NCI-H2196 (cell line): ENCODE results near the gene ITPRIP.

Experiments
- DNase-seq: peaks from one replicate; lab custom pipeline; 2025; ENCODE audit not compliant: unreplicated experiment; lab: John Stamatoyannopoulos, UW

The ITPRIP gene, protein sequence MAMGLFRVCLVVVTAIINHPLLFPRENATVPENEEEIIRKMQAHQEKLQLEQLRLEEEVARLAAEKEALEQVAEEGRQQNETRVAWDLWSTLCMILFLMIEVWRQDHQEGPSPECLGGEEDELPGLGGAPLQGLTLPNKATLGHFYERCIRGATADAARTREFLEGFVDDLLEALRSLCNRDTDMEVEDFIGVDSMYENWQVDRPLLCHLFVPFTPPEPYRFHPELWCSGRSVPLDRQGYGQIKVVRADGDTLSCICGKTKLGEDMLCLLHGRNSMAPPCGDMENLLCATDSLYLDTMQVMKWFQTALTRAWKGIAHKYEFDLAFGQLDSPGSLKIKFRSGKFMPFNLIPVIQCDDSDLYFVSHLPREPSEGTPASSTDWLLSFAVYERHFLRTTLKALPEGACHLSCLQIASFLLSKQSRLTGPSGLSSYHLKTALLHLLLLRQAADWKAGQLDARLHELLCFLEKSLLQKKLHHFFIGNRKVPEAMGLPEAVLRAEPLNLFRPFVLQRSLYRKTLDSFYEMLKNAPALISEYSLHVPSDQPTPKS

DNA sequence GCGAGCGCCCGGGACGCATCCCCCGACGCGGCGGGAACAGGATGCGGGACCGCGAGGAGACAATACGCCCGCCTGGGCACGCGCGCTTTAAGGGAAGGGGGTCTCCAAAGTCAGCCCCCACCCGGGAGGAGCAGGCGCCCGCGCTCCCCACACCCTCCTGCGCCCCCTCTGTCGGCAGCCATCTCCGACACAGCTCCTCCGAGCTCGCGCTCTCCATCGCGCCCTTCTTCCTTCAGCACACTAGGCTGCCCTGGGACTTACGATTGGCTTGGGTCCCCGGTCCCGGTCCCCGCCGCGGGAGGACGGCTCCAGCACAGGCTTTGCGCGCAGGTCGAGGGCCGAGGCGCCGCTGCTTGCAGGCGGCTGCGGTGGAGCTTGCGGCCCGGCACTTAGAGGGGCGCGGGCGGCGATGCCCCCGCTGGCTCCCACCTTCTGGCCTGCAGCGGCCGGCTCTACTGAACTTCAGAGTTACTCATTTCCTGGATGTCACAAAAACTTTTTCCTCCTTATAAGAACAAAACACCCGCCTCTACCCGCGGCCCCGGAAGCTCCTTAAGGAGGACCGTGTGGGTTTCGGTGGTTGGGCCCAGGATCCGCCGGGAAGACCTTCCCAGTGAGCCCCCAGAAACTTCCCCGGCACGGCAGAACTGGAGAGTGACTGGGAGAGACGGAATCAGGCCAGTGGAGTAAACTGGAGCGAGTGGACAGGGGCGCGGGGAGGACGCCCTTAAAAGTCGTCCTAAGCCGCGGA, at the start of gene ITPRIP:
TSS of gene ITPRIP (minus strand) at position 481 of the 751 bp plus-strand sequence. CDS start 22,414 bp downstream, outside the sequence.
- DNase-seq: peak; percentile 6

DNA sequence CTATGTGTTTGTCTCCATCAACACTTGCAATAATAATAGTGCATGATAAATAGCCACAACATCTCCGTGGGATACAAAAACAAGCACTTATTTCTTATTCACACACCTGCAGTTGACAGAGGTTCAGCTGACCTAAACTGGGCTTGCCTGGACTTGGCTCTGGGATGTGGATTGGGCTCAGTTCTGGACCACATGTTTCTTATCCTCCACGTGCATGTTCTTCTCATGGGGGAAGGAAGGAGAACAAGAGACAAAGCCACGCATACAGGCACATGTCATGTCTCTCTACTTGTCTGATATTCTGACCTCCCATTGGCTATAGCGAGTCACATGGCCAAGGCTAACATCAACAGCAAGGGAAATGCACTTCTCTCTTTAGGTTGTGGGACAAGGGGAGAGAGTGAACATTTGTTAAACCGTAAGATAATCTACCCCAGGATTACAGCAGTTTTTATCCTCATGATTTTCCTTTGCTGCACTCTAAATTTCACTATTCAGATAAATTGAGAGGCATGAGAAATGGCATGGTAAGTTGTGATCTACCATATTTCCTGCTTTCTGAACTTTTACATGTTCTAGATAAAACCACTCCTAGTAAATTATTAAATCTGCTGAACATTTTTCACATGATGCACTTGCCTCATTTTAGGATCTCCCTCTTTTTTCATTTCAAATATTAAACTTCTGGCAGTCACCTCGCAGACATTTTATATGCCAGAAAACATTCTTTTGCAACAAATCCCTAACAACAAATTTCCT, 49.0 kb upstream of the ITPRIP start:
- no peak for DNase-seq

DNA sequence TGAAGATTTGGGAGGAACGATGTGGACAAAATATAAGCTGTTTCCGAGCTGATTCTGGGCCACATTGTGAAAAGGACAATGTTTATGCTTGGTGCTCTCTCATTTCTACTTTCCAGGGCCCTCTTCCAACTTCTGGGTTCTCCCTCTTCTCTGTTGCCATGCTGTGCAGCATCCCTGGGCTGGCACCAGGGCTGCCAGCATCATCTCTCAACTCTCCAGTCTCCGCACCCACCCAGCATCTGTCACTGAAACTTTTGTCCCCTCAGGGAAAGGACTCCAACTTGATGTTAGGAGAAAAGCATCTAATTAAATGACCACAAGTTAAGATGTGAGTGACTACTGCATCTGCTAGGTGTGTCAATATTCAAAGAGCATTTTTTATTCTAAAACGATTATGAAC, 42.1 kb upstream of the ITPRIP start:
- DNase-seq: no peak

DNA sequence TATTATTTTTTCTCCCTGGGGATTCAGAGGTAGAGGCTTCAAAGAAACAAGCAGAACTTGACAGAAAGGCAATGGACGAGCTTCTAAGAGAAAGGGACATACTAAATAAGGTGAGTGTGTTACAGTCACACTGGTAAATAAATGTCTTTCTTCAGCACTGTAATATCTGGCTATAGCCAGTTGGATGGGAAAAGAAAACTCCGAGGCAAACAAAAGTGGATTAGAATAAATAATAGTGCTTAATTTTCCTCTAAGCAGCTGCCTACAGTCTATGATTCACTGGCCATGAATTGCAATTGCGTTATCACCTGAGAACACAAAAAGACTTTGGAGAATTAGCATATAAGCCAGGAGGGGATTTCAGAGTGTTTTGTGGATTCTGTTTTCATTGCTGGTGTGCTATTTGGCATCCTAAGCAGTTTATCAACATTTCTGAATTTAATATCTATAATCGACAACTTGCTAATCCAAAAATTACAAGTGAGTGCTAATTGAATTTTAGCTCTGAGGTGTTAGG, 38.6 kb upstream of the ITPRIP start:
- DNase-seq: no peak

DNA sequence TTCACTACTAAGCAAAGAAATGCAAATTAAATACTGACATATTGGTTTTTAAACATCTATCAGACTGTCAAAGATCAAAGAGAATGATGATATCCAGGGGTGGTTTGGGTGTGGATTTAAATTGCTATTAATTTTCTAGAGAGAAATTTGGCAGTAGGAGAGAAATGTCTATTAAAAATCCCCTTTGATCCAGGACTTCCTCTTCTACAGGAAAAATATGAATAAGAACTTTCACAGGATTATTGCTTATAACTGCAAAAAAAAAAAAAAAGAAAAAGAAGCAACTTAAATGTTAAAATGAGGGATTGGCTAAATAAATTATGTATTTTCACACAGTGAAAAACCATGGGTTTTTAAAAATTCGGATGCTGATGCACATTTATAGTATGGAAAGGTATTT, 36.3 kb upstream of the ITPRIP start:
- no peak for DNase-seq

DNA sequence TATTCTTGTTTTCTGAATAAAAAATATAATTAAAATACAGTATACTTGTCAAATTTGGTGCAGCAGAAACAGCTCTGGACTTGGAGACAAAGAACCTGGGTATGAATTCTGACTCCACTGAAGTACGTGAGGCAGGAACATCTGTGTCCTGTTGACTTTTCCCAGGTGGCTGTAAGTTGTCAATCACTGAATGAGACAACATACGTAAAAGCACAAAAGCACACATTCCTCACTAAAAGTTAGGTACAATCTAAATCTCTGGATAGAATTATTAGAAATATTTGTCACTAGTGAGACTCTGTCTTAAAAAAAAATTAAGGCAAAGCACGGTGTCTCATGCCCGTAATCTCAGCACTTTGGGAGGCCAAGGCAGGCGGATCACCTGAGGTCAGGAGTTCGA, 33.5 kb upstream of the ITPRIP start:
- no peak for DNase-seq

DNA sequence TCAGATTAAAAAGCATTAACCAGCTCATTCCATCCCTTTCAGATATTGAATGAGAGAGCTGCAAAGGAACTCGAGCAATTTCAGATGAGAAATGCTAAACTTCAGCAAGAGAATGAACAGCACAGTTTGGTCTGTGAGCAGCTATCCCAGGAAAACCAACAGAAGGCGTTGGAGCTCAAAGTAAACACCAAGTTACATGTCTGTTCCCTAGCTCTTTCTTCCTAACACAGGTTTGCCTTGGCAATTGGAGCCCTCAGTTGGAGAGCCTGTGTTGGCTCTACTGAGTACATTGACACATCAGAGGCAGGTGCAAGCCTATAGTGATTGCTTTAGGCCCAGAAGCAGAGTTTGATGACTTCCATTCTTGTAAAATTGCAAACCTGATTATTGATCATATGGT, 30.1 kb upstream of the ITPRIP start:
- DNase-seq: no peak

DNA sequence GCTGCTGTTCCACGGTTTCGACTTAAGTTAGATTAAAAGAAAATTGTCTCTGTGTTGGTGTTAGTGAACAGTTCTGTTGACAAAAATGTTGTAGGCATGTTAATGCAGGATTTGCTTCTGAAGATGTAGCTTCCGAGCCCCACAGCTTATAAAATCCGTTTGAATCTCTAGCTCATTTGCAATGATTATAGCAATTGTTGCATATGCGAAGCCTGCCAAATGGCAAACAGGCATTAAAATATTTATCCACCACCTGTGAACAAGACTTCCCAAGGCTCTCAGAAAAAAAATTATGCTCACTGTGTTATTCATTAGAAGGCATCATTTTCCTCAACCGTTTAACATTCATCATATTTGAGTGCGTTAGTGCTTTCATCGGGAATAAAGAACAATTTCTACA, 29.6 kb upstream of the ITPRIP start:
- no peak for DNase-seq

DNA sequence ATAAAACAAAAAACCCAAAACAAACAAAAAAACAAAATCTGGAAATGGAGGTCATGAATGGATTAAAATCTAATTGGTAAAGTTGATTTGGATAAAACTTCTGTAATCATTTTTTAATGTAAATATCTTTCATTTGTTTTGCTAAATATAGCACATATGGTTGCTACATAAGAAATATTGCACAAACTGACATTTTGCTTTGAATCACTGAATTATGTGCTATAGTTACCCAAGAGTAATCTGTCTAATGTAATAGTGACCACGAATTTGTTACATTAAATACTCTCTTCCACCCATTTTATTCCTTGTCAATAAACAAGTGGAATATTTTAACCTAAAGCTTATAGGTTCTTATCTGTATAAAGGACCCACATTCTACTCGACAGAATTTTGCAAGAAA, 21.5 kb upstream of the ITPRIP start:
- DNase-seq: no peak

DNA sequence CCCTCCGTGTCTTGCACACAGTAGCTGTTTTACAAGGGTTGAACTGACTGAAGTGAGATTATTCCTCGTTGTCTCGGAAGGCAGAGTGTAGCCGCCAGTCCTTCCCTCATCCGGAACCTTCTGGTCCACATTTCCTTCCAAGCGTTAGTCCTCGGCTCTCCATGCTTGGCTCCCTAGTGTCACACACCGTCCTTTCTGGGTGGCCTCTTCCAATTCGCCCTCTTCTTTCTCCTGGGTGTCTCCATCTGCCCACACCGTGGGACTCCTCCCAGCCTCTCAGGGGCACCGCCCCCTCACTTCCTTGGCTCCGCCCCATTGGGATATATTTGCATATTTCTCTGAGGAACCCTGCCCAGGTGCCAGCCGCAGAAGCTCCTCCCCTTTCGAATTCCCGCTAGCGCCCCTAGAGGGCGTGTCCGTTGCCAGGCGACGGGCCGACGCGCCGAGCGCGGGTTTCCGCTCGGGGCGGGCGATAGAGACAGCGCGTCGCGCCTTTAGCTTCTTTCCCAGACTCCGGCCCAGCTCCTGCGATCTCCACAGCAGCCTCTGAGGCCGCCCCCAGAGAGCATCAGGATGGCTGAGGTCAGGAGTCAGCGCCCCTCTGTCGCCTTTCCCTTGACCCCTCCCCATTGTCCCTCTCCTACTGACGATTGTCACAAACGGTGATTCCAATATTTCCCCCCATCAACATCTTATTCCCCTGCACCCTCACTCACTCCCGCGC, 15.2 kb upstream of the ITPRIP start, which contains the start of gene CFAP58:
TSS of gene CFAP58 (plus strand) at position 509 of the 724 bp plus-strand sequence. CDS start at position 574, 65 bp downstream.
- peak; percentile 86 for DNase-seq

DNA sequence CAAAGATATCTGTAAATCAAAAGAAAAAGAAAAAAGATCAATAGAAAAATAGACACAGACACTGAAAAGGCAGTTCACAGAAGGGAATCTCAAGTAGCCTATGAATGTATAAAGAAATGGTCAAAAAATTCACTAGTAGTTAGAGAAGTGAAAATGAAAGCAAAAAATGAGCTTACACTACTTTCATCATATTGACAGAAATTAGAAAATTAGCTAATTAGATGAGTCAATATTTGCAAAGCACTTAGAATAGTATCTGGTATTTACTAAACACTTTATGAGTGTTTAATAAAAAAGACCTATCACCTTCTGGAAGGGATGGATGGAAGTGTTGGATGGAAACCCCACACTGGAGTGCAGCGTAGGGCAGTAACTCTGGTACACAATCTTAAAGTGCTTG, 13.7 kb upstream of the ITPRIP start:
- no peak for DNase-seq

DNA sequence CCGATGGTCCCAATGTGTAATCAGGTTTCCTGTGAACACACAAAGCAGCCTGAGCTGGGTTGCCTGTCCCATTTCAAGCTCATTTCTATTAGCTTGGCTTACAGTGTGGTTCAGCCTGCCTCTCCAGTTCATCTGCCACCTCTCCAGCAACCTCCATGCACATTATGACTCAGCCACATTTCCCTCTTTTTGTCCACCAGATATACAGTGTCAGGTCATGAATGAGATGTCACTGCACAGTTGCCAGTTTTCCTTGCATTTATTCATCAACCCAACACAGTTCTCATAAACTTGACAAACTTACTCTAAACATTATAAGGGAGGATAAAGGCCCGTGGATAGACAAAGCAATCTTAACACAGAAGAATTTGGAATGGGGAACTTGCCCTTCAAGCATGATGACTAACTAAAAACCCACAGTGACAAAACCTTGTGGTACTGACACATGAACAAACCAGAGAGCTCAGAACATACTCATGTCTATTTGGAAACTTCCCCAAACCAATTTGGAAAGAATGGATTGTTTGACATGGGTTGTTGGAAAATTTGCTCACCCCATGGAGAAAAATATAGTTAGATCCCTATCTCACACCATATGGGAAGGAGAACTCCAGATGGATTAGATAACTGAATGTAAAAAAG, 12.9 kb upstream of the ITPRIP start:
- DNase-seq: no peak

DNA sequence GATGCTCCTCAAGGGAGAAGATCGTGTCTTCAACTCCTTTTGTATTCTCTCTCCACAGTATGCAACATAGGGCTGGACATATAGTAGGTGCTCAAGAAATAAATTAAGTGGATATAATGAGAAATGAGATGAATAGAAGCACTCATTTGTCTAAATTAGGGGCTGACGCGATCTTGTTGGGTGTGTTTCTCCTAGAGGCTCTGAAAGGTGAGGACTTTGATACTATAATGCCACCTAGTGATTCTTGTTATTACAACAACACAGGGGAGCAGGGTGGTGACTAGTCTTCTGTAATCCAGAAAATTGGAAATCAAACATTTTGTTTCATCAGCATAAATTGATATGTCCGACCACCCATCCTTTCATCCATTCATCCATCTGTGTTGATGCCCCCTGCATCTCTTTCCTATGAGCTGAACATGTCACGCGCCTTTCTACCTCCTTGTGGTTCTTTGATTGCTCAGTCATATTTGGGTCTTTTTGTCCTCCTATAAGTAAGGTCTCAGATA, 11.9 kb upstream of the ITPRIP start:
- DNase-seq: peak; percentile 33

DNA sequence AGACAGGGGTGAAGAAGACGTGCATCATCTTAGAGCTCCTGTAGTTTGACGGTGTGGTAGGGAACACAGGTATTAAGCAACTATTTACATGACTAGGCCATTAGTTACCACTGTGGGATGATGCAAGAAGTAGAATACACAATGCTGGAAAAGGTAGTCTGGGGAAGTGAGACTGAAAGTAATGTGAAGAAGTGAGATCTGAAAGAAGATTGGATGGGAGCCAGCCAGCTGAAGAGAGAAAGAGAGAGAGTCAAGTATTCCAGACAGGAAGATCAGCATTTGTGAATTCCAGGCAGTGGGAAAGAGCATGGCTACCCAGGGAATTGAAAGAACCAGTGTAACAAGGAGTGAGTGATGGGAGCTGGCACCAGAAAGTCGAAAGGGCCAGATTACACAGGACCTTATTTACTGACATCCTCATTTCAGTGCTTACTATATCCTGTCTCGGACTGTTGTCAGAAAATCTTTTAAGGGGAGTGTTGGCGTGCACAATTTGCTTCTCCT, 11.4 kb upstream of the ITPRIP start:
- DNase-seq: no peak

DNA sequence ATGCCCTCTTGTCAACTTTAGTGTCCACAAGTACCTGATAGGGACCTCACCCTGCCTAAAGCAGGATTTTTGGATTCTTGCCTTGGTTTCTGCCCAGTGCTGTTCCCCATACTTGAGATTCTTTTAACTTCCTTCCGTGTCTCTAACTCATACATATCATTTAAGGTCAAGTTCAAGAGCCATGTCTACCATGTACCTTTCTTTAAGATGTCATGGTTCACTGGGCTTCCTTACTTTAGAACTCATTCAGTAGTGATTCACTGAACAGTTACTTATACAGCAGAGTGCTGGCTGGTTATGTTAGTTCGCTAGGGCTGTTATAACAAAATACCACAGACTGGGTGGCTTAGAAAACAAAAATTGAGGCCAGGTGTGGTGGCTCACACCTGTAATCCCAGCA, 10.3 kb upstream of the ITPRIP start:
- DNase-seq: no peak

DNA sequence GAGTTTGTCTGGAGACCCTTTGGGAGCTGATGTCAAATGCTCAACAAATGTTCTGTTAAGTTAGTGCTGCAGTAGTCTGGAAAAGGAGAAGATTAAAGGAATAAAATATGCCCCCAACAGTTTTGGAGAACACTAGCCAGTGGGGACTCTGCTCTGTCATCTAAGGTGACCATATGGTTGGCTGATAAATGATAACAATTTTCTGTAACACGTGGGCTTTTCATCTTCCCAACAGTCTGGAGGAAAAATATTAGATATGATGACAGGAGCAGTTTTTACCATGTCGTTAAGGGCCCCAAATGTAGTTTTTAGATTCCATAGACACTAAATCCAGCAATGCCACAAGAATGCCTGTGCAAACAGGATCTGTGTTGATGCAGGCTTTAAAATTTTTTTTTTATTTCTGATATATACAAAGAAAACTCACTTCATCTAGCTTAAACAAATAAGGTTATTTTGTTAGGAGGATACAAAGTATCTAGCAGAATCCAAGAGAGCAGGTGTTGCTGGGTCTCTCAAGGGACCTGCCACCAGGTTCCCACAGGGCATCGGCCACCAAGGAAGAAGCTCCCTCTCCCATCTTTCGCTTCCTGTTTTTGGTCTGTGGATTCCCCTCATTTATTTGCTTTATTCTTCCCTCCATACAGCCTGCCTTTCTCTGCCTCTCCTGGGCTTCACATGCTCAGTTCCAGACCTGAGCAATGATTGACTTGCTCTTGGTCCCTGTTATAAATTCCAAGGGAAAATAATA, 9.2 kb upstream of the ITPRIP start:
- DNase-seq: no peak

DNA sequence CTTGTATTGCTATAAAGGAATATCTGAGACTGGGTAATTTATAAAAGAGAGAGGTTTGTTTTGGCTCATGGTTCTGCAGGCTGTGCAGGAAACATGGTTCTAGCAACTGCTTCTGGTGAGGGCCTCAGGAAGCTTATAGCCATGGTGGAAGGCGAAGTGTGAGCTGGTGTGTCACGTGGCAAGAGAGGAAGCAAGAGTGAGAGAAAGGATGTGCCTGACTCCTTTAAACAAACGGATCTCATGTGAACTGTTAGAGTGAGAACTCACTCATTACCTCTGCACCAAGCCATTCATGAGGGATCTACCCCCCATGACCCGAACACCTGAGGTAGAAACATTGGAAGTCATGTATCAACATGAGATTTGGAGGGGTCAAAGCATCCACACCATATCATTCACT, 7.7 kb upstream of the ITPRIP start:
- no peak for DNase-seq

DNA sequence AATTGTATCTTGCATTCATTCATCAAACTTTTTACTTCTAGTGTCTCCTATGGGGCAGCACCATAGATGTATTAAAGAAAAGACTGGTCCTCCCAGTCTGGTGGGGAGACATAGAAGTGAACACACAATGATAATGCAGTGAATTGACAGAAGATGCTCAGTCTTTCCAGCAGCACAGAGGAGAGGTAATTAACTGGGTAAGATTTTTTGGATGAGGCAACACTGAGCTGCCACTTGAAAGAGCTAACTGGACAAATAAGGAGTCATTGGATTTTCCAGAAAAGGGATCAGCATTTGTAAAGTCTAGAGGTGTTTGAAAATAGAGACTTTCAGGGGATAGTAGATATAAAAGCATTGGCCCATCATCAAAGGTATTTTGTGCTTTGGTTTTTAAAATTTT, 7.2 kb upstream of the ITPRIP start:
- no peak for DNase-seq

DNA sequence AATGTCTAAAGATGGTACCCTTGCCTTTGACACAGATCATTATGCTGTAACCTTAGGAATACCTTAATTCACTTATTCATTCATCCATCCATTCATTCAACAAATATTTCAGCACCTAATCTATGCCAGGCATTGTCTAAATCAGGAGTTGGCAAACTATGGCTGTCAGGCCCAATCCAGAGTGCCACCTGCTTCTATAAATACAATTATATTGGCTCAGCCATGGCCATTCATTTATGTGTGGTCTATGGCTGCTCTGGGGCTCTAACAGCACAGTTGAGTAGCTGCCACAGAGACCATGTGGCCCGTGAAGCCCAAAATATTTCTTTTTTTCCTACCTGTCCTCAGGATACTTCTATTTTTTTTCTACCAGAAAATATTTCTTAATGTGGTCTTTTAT, 6.0 kb upstream of the ITPRIP start:
- DNase-seq: no peak
